ENCODE results near the gene MIS18BP1.
"Not testable (repeated sequence)": the region's sequence is repeated elsewhere in the genome, so short reads cannot be mapped to it uniquely, and the experiment has no call there.

DNA sequence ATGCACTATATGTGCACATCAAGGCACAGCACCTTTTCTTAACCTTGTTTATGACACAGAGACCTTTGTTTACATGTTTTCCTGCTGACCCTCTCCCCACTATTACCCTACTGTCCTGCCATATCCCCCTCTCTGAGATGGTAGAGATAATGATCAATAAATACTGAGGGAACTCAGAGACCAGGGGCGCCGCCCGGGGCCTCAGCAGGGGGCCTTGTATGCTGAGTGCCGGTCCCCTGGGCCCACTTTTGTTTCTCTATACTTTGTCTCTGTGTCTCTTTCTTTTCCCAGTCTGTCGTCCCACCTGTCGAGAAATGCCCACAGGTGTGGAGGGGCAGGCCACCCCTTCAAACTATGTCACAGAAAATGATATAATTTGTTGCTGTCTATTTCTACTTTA lies 38.7 kb downstream of the MIS18BP1 start:
- not testable (repeated sequence) for TF ChIP-seq POLR2A (IDR thresholded peaks at IDR 0.05)
- TF ChIP-seq, protein P1, sequence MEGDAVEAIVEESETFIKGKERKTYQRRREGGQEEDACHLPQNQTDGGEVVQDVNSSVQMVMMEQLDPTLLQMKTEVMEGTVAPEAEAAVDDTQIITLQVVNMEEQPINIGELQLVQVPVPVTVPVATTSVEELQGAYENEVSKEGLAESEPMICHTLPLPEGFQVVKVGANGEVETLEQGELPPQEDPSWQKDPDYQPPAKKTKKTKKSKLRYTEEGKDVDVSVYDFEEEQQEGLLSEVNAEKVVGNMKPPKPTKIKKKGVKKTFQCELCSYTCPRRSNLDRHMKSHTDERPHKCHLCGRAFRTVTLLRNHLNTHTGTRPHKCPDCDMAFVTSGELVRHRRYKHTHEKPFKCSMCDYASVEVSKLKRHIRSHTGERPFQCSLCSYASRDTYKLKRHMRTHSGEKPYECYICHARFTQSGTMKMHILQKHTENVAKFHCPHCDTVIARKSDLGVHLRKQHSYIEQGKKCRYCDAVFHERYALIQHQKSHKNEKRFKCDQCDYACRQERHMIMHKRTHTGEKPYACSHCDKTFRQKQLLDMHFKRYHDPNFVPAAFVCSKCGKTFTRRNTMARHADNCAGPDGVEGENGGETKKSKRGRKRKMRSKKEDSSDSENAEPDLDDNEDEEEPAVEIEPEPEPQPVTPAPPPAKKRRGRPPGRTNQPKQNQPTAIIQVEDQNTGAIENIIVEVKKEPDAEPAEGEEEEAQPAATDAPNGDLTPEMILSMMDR (IDR thresholded peaks at IDR 0.05), result not testable (repeated sequence)
